Transverse colon (tissue), 4 donors: ENCODE data around the gene FOCAD. TPM values are rescaled to one million over a fixed set of nuclear protein-coding genes. Genes with fewer than 3 reads are reported as not detected.
"Not testable (repeated sequence)": the region's sequence is repeated elsewhere in the genome, so short reads cannot be mapped to it uniquely, and the experiment has no call there.

ENCODE experiments used
- DNase-seq: peaks from one replicate; pipeline ENCODE4 v3.0.0-alpha.2; 2019
- H3K27ac ChIP-seq, 4 donors: fragments of 200-600 bp; sonication (generic); 2 replicates each; pipeline ENCODE4 v1.5.1; 2016 to 2018; ENCODE audit warnings: inconsistent platforms in 4 of 4
- H3K27me3 ChIP-seq: fragments of 200-600 bp; sonication (generic); 2 replicates; pipeline ENCODE4 v1.5.1; 2017; ENCODE audit warnings: inconsistent platforms
- H3K36me3 ChIP-seq, 4 donors: fragments of 200-600 bp; sonication (generic); 2 replicates each; pipeline ENCODE4 v1.5.1; 2017 to 2019; ENCODE audit warnings: inconsistent platforms in 4 of 4
- H3K4me1 ChIP-seq, 4 donors: fragments of 200-600 bp; sonication (generic); 2 replicates each; pipeline ENCODE4 v1.5.1; 2017 to 2020; ENCODE audit warnings: inconsistent platforms in 4 of 4
- H3K4me3 ChIP-seq, 4 donors: fragments of 200-600 bp; sonication (generic); 1 replicate in 1 of 4; 2 replicates in 3 of 4; pipeline versions ENCODE4 v1.5.1 to v1.6.1; 2017 to 2019; ENCODE audit warnings: inconsistent platforms in 4 of 4
- H3K9me3 ChIP-seq, 2 donors: fragments of 200-600 bp; sonication (generic); 2 replicates each; pipeline ENCODE4 v1.5.1; 2017 to 2019; ENCODE audit warnings: inconsistent platforms in 2 of 2
- EP300 ChIP-seq: sonication (generic); formaldehyde crosslinking; IDR thresholded peaks from one replicate; pipeline ENCODE4 v1.6.1; 2017; ENCODE audit warnings: antibody characterized with exemption, low read depth
- POLR2A ChIP-seq: fragments of 450-650 bp; IDR thresholded peaks from one replicate; pipeline ENCODE4 v1.6.1; 2016; ENCODE audit warnings: antibody characterized with exemption, mild to moderate bottlenecking, moderate library complexity
- POLR2AphosphoS5 ChIP-seq, 3 donors: sonication (generic); formaldehyde crosslinking; IDR thresholded peaks; one replicate each; pipeline ENCODE4 v1.6.1; 2016; ENCODE audit warnings: antibody characterized with exemption in 3 of 3
- WGBS, 2 donors: methylation state at CpG; one replicate each; pipeline ENCODE4 v1.1.5; 2018; ENCODE audit warnings: low coverage in 1 of 2; 5-methylcytosine and 5-hydroxymethylcytosine counted together
- in situ Hi-C, 4 donors: fragments of 200-750 bp; cut with MboI; loops; one replicate each; pipeline versions ENCODE4 v1.15.0 to v1.15.1; 2017; ENCODE audit warnings: low sequenced_read_pairs in 3 of 4, low pct_ligation_motif_present in 1 of 4, low pct_unique_long_range_greater_than_20kb in 1 of 4
- intact Hi-C: fragments of 100-400 bp; cut with DNase I; formaldehyde crosslinking; loops from one replicate; pipeline ENCODE4 v1.15.1; 2023; ENCODE audit warnings: low total_unique reads
- total RNA-seq, 4 donors: library from RNA; depleted of rRNA; stranded (reverse); fragments of >200 nt; gene quantifications; one replicate each; pipeline ENCODE4 v1.1.0, GENCODE V29; 2016
- TF ChIP-seq, protein P1 (sequence below), 5 experiments: fragments of 200-600 bp in 3 of 5; fragments of 450-650 bp in 2 of 5; sonication (generic) in 3 of 5; IDR thresholded peaks; 1 replicate in 2 of 5; 2 replicates in 3 of 5; pipeline ENCODE4 v1.5.1; 2016 to 2017; ENCODE audit warnings: antibody characterized with exemption in 5 of 5, inconsistent platforms in 3 of 5, mild to moderate bottlenecking in 2 of 5, moderate library complexity in 1 of 5

The FOCAD gene
- total RNA-seq, 4 donors from 2014 or later: 7.8 to 41.2 (median 32.0) TPM

GRCh38 chr9:20663133-20663532 lies 20.9 kb upstream of the FOCAD start:
- in situ Hi-C loops: no loop called here
- intact Hi-C loops: no loop called here
- 91 to 94% methylated on average over 2 of the region's 2 CpGs for WGBS, 2 donors
- no peak for DNase-seq
- Histone ChIP-seq H3K36me3 (no peaks in the 10 kb centered on the region), H3K4me3 (no peak overlapping the region), H3K27ac (no peak overlapping the region), H3K9me3 (no peaks in the 10 kb centered on the region), H3K4me1 (peaks cover 0 to 23% (median 0%) of the 10 kb centered on the region in 4 donors), H3K27me3 (no peaks in the 10 kb centered on the region)
- TF ChIP-seq, protein P1, sequence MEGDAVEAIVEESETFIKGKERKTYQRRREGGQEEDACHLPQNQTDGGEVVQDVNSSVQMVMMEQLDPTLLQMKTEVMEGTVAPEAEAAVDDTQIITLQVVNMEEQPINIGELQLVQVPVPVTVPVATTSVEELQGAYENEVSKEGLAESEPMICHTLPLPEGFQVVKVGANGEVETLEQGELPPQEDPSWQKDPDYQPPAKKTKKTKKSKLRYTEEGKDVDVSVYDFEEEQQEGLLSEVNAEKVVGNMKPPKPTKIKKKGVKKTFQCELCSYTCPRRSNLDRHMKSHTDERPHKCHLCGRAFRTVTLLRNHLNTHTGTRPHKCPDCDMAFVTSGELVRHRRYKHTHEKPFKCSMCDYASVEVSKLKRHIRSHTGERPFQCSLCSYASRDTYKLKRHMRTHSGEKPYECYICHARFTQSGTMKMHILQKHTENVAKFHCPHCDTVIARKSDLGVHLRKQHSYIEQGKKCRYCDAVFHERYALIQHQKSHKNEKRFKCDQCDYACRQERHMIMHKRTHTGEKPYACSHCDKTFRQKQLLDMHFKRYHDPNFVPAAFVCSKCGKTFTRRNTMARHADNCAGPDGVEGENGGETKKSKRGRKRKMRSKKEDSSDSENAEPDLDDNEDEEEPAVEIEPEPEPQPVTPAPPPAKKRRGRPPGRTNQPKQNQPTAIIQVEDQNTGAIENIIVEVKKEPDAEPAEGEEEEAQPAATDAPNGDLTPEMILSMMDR (IDR thresholded peaks at IDR 0.05): no peak
- TF ChIP-seq POLR2AphosphoS5 (IDR thresholded peaks at IDR 0.05) (no peak), EP300 (no peak), POLR2A (no peak)

DNA sequence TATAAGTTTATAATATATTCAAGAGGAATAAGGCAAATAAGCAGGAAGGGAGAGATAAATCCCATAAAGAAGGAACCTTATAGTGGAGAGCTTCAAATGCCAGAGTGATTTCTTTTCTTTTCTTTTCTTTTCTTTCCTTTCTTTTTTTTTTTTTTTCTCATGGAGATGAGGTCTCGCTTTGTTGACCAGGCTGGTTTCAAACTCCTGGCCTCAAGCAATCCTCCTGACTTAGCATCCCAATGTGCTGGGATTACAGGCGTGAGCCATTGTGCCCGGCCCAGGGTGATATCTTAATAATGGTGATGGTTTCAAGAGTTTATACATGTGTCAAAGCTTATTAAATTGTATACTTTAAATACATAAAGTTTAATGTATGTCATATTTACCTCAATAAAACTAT lies 19.6 kb upstream of the FOCAD start:
- peaks cover 0 to 16% (median 0%) of the 10 kb centered on the region in 4 donors for H3K4me1 ChIP-seq
- no peaks in the 10 kb centered on the region for H3K9me3 ChIP-seq
- 95 to 100% methylated on average over 3 of the region's 3 CpGs for WGBS, 2 donors

DNA sequence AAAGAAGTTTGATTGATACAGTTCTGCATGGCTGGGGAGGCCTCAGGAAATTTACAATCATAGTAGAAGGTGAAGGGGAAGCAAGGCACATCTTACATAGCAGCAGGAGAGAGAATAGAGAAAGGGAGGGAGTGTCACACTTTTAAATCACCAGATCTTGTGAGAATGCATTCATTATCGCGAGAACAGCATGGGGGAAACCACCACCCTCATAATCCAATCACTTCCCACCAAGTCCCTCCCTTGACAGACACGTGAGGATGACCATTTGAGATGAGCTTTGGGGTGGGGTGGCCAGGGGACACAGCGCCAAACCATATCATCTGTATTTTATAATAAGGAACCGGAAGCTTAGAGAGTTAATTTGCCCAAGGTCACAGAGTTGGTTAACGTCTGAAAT lies 13.7 kb upstream of the FOCAD start:
- 49 to 51% methylated on average over 6 of the region's 6 CpGs for WGBS, 2 donors
- Histone ChIP-seq H3K27me3 (no peaks in the 10 kb centered on the region), H3K9me3 (no peaks in the 10 kb centered on the region), H3K27ac (no peak overlapping the region), H3K4me3 (no peak overlapping the region), H3K4me1 (peaks cover 0 to 3% (median 1%) of the 10 kb centered on the region in 4 donors), H3K36me3 (no peaks in the 10 kb centered on the region)
- TF ChIP-seq POLR2A: no peak
- TF ChIP-seq, protein P1 (IDR thresholded peaks at IDR 0.05): no peak
- in situ Hi-C loops: no loop called here
- no peak for DNase-seq
- intact Hi-C loops: no loop called here

More for the DNA sequence above, 19.6 kb upstream of the FOCAD start:
- intact Hi-C loops: no loop called here
- H3K27ac ChIP-seq: no peak overlapping the region
- no peaks in the 10 kb centered on the region for H3K36me3 ChIP-seq
- no peaks in the 10 kb centered on the region for H3K27me3 ChIP-seq
- DNase-seq: no peak
- TF ChIP-seq POLR2AphosphoS5 (IDR thresholded peaks at IDR 0.05) (no peak), EP300 (no peak), POLR2A (no peak)
- TF ChIP-seq, protein P1 (IDR thresholded peaks at IDR 0.05): no peak
- H3K4me3 ChIP-seq: no peak overlapping the region
- in situ Hi-C loops: no loop called here

DNA sequence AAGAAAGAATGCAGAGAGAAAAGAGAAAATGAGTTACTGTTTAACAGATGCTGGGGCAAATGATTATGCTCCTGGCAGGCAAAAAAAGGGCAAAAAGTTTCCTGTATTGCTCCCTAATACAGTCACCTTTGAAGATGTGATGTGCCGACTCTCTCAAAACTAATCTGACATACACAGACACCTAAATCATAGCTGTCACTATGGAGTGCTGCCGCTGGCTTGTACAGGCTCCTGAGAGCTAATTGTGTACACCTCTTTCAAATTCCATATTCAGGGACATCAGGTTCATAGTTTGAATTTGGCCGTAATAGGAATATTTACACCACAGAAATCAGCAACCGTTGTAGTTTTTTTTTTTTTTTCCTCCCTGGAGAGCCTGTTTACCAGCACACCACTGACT lies 12.4 kb upstream of the FOCAD start:
- H3K36me3 ChIP-seq: no peaks in the 10 kb centered on the region
- H3K4me3 ChIP-seq: no peak overlapping the region
- TF ChIP-seq EP300 (no peak), POLR2AphosphoS5 (IDR thresholded peaks at IDR 0.05) (no peak), POLR2A (no peak)
- TF ChIP-seq, protein P1 (IDR thresholded peaks at IDR 0.05): no peak
- WGBS, 2 donors: 48 to 81% methylated on average over 3 to 4 of the region's 4 CpGs
- H3K9me3 ChIP-seq: no peaks in the 10 kb centered on the region
- DNase-seq: no peak
- in situ Hi-C loops: no loop called here
- intact Hi-C loops: no loop called here
- H3K27ac ChIP-seq: no peak overlapping the region
- no peaks in the 10 kb centered on the region for H3K27me3 ChIP-seq
- H3K4me1 ChIP-seq: peaks cover 0 to 3% (median 1%) of the 10 kb centered on the region in 4 donors

GRCh38 chr9:20673537-20673936 lies 10.5 kb upstream of the FOCAD start:
- H3K9me3 ChIP-seq, H3K27ac ChIP-seq, H3K4me3 ChIP-seq, intact Hi-C loops, DNase-seq, H3K27me3 ChIP-seq, in situ Hi-C loops, H3K4me1 ChIP-seq, H3K36me3 ChIP-seq: not testable (repeated sequence)
- WGBS, 2 donors: 93% methylated on average over 3 to 10 of the region's 10 CpGs
